GM23248 (cell line): ENCODE measurements around the gene FAM171A1.
"Not testable (repeated sequence)": the region's sequence is repeated elsewhere in the genome, so short reads cannot be mapped to it uniquely, and the experiment has no call there.

ENCODE experiments used
- EZH2 ChIP-seq: fragments of 200-600 bp; sonication (generic); IDR thresholded peaks from 2 replicates; pipeline ENCODE4 v1.6.1; 2018; ENCODE audit warnings: antibody characterized with exemption, mild to moderate bottlenecking; ENCODE audit not compliant: insufficient read depth, poor library complexity, severe bottlenecking
- EZH2phosphoT487 ChIP-seq: fragments of 200-600 bp; sonication (generic); IDR thresholded peaks from 2 replicates; pipeline ENCODE4 v1.6.1; 2018; ENCODE audit warnings: antibody characterized with exemption, moderate library complexity, mild to moderate bottlenecking, low read depth; ENCODE audit not compliant: insufficient read depth

GRCh38 chr10:15337441-15337923, 33.6 kb downstream of the FAM171A1 start:
- not testable (repeated sequence) for TF ChIP-seq EZH2phosphoT487, EZH2
